ENCODE measurements around the gene NRG2. TPM values are rescaled to one million over a fixed set of nuclear protein-coding genes. Genes with fewer than 3 reads are reported as not detected.

The NRG2 gene
- total and polyA plus RNA-seq, 12 donors, result 1.8 to 16.7 (median 8.4) TPM

- Histone ChIP-seq H3K27me3 (no peaks in the 10 kb centered on the region), H3K4me1 (replicated peaks in 1 of 2) (peaks cover 7 to 18% of the 10 kb centered on the region in 2 donors), H3K4me3 (no peak overlapping the region), H3K36me3 (replicated peaks in 1 of 2) (no peaks in the 10 kb centered on the region), H3K9me3 (replicated peaks in 1 of 3) (no peaks in the 10 kb centered on the region), H3K27ac (no peak overlapping the region)
- DNase-seq, result no peak
- intact Hi-C loops (cut with DNase I), result no loop called here
- WGBS, 4 donors, result 57 to 69% (median 61%) methylated on average over 7 to 14 of the region's 14 CpGs
- no peak for TF ChIP-seq POLR2A (IDR thresholded peaks at IDR 0.05)
- TF ChIP-seq, protein P1, sequence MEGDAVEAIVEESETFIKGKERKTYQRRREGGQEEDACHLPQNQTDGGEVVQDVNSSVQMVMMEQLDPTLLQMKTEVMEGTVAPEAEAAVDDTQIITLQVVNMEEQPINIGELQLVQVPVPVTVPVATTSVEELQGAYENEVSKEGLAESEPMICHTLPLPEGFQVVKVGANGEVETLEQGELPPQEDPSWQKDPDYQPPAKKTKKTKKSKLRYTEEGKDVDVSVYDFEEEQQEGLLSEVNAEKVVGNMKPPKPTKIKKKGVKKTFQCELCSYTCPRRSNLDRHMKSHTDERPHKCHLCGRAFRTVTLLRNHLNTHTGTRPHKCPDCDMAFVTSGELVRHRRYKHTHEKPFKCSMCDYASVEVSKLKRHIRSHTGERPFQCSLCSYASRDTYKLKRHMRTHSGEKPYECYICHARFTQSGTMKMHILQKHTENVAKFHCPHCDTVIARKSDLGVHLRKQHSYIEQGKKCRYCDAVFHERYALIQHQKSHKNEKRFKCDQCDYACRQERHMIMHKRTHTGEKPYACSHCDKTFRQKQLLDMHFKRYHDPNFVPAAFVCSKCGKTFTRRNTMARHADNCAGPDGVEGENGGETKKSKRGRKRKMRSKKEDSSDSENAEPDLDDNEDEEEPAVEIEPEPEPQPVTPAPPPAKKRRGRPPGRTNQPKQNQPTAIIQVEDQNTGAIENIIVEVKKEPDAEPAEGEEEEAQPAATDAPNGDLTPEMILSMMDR (IDR thresholded peaks at IDR 0.05), result no peak
Observed at GRCh38 chr5:139903450-139903794, 139.7 kb downstream of the NRG2 start.

- H3K36me3 ChIP-seq (replicated peaks in 1 of 2), result no peaks in the 10 kb centered on the region
- no peak for TF ChIP-seq POLR2A (IDR thresholded peaks at IDR 0.05)
- TF ChIP-seq, protein P1 (IDR thresholded peaks at IDR 0.05), result no peak
- no peaks in the 10 kb centered on the region for H3K9me3 ChIP-seq (replicated peaks in 1 of 3)
- DNase-seq, result no peak
- WGBS, 4 donors, result 81 to 92% (median 86%) methylated on average over 3 of the region's 3 CpGs
- H3K27ac ChIP-seq, result no peak overlapping the region
- H3K4me1 ChIP-seq (replicated peaks in 1 of 2), result peaks cover 7 to 18% of the 10 kb centered on the region in 2 donors
- no peaks in the 10 kb centered on the region for H3K27me3 ChIP-seq
- intact Hi-C loops (cut with DNase I), result no loop called here
- no peak overlapping the region for H3K4me3 ChIP-seq
Observed at GRCh38 chr5:139901986-139902385, 141.1 kb downstream of the NRG2 start.

DNA sequence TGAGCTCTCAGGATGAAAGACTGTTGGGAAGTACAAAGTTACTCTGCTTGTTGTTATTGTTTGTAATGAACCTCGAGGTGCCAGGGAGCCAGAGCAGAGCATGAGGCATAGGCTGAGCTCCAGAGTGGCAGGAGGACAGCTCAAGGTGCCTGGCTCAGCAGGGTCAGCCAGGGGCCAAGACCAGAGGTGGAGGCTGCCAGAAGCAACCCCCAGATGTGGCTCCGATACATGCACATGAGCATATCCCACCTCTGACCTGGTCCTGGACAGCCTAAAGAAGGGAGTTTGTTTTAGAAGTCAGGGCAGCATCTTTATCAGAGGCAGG lies 141.9 kb downstream of the NRG2 start:
- H3K9me3 ChIP-seq (replicated peaks in 1 of 3), result no peaks in the 10 kb centered on the region
- intact Hi-C loops (cut with DNase I), result no loop called here
- H3K4me3 ChIP-seq, result no peak overlapping the region
- no peak overlapping the region for H3K27ac ChIP-seq
- WGBS, 4 donors, result 79 to 90% (median 85%) methylated on average over 1 to 2 of the region's 2 CpGs
- no peaks in the 10 kb centered on the region for H3K36me3 ChIP-seq (replicated peaks in 1 of 2)
- TF ChIP-seq POLR2A (IDR thresholded peaks at IDR 0.05), result no peak
- TF ChIP-seq, protein P1 (IDR thresholded peaks at IDR 0.05), result no peak
- no peak for DNase-seq
- H3K27me3 ChIP-seq, result no peaks in the 10 kb centered on the region
- H3K4me1 ChIP-seq (replicated peaks in 1 of 2), result peaks cover 7 to 19% of the 10 kb centered on the region in 2 donors

DNA sequence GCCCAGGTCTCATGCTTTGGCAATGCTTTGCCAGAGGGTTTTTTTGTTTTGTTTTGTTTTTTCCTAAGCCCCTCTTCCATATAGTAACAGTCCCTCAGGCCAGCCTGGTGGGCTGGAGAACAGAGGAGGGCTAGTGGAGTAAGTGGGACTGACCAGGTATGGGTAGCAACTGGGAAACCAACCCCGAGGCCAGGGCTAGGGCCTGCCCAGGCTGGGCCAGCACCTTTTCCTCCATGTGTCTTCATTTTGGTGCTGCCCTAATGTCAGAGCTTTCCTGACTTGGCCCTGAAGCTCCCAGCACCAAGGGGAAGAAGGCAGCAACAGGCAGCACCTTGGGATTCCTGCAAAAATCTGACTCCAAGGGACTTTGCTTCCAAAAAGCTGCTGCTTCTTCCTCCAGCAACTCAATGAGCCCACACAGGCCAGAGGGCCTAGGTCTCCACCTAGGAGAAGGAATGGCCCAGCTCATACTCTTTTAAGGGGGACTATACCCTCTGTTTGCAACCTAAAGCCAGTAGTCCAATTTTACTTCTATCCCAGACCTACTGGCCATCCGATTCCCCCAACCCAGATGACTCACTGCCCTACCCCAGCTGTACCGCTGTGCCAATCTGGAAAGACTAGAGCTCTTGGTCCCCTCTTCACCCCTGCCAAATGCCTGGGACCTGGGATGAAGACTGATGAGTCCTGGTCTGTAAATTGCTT lies 142.4 kb downstream of the NRG2 start:
- DNase-seq, result no peak
- 90 to 96% (median 93%) methylated on average over 3 of the region's 3 CpGs for WGBS, 4 donors
- Histone ChIP-seq H3K4me3 (no peak overlapping the region), H3K27ac (no peak overlapping the region), H3K36me3 (replicated peaks in 1 of 2) (no peaks in the 10 kb centered on the region), H3K4me1 (replicated peaks in 1 of 2) (peaks cover 7 to 24% of the 10 kb centered on the region in 2 donors), H3K9me3 (replicated peaks in 1 of 3) (no peaks in the 10 kb centered on the region), H3K27me3 (no peaks in the 10 kb centered on the region)
- intact Hi-C loops (cut with DNase I), result no loop called here
- TF ChIP-seq, protein P1 (IDR thresholded peaks at IDR 0.05), result no peak
- TF ChIP-seq POLR2A (IDR thresholded peaks at IDR 0.05), result no peak

Data from adrenal gland (tissue), 12 donors.